SK-N-MC (cell line): ENCODE measurements around the gene MUCL1.

ENCODE experiments used
- EZH2 ChIP-seq: fragments of 200-600 bp; sonication (generic); IDR thresholded peaks from one replicate; pipeline ENCODE4 v1.6.1; 2017; ENCODE audit warnings: antibody characterized with exemption
- POLR2AphosphoS5 ChIP-seq: IDR thresholded peaks from 2 replicates; pipeline ENCODE4 v1.6.1; 2012; ENCODE audit warnings: mild to moderate bottlenecking, low read depth, low read length, borderline replicate concordance

DNA sequence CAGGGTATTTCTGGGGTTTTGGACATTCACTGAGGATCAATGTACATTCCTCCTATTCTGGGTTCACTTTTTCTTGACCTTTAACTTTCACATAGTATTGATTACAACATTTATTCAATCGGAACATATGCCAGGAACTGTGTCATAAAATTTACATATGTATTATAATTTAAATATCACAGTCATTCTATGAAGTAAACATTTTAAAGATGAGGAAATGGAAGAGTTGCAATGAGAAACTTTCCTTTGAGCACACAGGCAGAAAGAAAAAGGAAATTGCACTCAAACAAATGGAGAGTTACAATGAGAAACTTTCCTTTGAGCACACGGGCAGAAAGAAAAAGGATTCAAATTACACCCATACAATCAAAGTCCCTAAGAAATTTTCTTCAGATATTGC, 3.1 kb downstream of the MUCL1 start:
- TF ChIP-seq EZH2 (no peak), POLR2AphosphoS5 (no peak)
